ENCODE results near the gene CACNA2D3. TPM values are rescaled to one million over a fixed set of nuclear protein-coding genes. Genes with fewer than 3 reads are reported as not detected.

CACNA2D3 gene
- total RNA-seq, 1 donor from 2014 or later = 17.2 TPM

DNA sequence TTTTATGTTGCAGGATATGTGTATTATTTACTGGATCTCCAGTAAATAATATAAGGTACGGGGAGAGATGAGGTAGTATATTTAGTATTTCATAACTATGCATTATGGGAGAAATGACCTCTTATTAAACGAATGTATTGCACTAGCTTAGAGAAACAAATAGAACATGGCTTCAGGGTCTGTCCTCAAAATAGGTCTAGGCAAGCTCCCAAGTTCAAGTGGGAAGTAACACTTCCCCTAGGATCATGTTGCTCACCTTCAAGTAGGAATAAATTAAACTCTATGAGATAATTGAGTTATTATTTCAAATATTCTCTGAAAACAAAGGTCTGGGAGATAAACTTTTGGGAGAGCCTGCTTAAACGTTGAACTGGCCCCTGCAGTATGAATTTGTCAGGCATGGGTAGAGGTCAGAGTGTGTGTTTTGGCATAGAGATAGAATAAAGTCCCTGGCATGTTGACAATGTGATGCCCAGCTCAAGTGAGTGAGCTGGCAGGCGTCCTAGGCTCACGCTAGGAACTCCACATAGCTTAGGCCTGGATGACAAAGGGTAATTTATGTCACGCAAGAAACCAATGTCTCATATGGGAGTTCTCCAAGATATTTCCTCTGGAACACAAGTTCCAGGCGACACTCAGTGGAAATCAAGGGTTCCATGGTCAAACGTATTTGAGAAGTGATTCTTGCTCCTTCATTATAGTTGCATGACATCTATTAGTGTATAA, 236.8 kb downstream of the CACNA2D3 start:
- H3K4me1 ChIP-seq = peaks cover 27% of the 10 kb centered on the region
- TF ChIP-seq POLR2AphosphoS5 (IDR thresholded peaks at IDR 0.05; ENCODE audit: insufficient read depth in 1 of 2, low read depth in 1 of 2) (no peak), POLR2A (IDR thresholded peaks at IDR 0.05) (no peak)
- TF ChIP-seq, protein P1, sequence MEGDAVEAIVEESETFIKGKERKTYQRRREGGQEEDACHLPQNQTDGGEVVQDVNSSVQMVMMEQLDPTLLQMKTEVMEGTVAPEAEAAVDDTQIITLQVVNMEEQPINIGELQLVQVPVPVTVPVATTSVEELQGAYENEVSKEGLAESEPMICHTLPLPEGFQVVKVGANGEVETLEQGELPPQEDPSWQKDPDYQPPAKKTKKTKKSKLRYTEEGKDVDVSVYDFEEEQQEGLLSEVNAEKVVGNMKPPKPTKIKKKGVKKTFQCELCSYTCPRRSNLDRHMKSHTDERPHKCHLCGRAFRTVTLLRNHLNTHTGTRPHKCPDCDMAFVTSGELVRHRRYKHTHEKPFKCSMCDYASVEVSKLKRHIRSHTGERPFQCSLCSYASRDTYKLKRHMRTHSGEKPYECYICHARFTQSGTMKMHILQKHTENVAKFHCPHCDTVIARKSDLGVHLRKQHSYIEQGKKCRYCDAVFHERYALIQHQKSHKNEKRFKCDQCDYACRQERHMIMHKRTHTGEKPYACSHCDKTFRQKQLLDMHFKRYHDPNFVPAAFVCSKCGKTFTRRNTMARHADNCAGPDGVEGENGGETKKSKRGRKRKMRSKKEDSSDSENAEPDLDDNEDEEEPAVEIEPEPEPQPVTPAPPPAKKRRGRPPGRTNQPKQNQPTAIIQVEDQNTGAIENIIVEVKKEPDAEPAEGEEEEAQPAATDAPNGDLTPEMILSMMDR (IDR thresholded peaks at IDR 0.05) = no peak
- peak in 1 of 2 donors; percentile 34 for DNase-seq (ENCODE audit: extremely low spot score in 2 of 2)
- no peaks in the 10 kb centered on the region for H3K27me3 ChIP-seq
- intact Hi-C loops (cut with DNase I) = no loop called here
- H3K4me3 ChIP-seq = no peak overlapping the region
- H3K36me3 ChIP-seq = no peaks in the 10 kb centered on the region
- H3K27ac ChIP-seq = no peak overlapping the region
- no peaks in the 10 kb centered on the region for H3K9me3 ChIP-seq

DNA sequence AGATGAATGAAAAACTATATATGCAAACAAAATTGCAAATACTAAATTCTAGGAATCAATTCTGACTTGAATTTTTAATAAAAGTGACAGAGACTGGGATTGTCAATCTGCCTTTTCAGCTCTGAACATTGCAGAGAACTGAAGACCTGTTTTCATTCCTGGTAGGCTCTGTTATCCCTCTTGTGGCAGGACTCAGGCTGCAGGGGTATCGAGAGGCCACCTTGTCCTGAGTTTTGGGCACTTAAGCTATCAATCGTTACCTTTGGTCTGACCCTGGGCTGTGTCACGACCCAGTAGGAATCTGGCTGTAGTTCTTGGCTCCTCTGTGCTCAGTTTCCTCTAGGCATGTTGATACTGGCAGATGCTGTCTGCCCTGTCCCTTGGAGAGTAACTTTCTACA, 238.0 kb downstream of the CACNA2D3 start:
- intact Hi-C loops (cut with DNase I) = no loop called here
- no peaks in the 10 kb centered on the region for H3K9me3 ChIP-seq
- peak in 1 of 2 donors; percentile 71 for DNase-seq (ENCODE audit: extremely low spot score in 2 of 2)
- H3K4me1 ChIP-seq = peaks cover 27% of the 10 kb centered on the region
- H3K27me3 ChIP-seq = no peaks in the 10 kb centered on the region
- H3K27ac ChIP-seq = no peak overlapping the region
- no peak for TF ChIP-seq POLR2AphosphoS5 (IDR thresholded peaks at IDR 0.05; ENCODE audit: insufficient read depth in 1 of 2, low read depth in 1 of 2)
- H3K36me3 ChIP-seq = no peaks in the 10 kb centered on the region
- no peak overlapping the region for H3K4me3 ChIP-seq

DNA sequence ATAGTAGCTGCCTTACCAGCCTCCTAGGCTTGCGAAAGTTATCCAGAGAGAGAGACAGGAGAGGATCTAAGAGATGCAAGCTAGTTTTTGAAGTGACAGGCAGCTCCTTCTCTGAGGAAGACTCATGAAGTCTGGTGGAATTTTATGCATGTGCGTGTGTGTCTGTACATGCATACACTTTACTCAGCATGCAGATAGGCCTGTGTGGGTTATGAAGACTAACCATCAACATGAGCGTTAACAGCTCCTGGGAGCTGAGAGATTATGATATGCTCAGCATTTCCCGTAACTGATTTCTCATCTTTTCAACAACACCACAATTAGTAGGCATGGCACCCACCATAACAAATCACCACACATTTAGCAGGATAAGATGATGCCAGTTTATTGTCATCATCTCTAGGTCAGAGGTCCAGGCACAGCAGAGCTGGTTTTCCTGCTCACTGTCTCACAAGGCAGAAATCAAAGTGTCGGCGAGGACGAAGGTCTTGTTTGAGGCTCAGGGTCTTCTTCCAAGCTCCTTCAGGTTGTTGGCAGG, 239.5 kb downstream of the CACNA2D3 start:
- DNase-seq (ENCODE audit: extremely low spot score in 2 of 2) = peak in 1 of 2 donors; percentile 49
- TF ChIP-seq POLR2A (IDR thresholded peaks at IDR 0.05) (no peak), POLR2AphosphoS5 (IDR thresholded peaks at IDR 0.05; ENCODE audit: insufficient read depth in 1 of 2, low read depth in 1 of 2) (no peak)
- TF ChIP-seq, protein P1 (IDR thresholded peaks at IDR 0.05) = no peak
- Histone ChIP-seq H3K36me3 (no peaks in the 10 kb centered on the region), H3K27me3 (no peaks in the 10 kb centered on the region), H3K9me3 (no peaks in the 10 kb centered on the region), H3K27ac (no peak overlapping the region), H3K4me3 (no peak overlapping the region), H3K4me1 (peaks cover 16% of the 10 kb centered on the region)
- intact Hi-C loops (cut with DNase I) = no loop called here

DNA sequence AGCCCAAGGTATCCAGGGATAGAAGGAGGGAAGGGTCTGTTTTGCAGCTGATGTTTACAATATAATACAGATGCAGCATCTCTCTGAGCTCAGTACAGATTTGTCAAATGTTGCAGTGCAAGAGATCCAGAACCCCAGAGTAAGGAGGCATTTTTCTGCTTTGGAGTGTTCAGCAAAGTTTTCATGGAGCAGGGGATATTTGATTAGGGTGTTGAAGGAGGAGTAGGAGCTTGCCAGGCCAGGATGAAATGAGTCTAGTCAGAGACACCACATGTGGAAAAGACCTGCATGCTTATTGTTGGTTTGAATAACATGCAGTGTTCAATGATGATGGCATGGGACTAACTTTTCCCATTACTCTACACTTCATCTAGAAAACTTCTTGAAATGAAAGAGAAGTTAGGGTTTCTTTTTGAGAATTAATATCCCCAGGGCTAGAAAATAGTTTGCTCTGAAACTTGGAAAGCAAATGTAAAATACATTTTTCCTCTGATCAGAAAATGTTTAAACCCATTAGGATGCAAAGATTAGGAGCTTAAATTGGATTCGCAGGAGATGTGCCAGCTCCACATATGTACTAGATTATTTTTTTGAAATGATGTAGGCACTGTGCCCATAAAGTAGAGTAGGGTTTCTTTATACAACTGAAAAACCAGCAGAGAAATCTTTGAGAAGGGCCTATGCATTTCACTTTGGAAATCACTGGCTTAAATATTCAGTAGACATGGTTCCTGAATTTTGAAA, 243.8 kb downstream of the CACNA2D3 start:
- TF ChIP-seq, protein P1 (IDR thresholded peaks at IDR 0.05) = no peak
- TF ChIP-seq POLR2A (IDR thresholded peaks at IDR 0.05) (no peak), POLR2AphosphoS5 (IDR thresholded peaks at IDR 0.05; ENCODE audit: insufficient read depth in 1 of 2, low read depth in 1 of 2) (no peak)
- DNase-seq (ENCODE audit: extremely low spot score in 2 of 2) = no peak
- Histone ChIP-seq H3K36me3 (no peaks in the 10 kb centered on the region), H3K27me3 (no peaks in the 10 kb centered on the region), H3K9me3 (no peaks in the 10 kb centered on the region), H3K4me1 (no peaks in the 10 kb centered on the region), H3K27ac (no peak overlapping the region), H3K4me3 (no peak overlapping the region)
- intact Hi-C loops (cut with DNase I) = no loop called here

DNA sequence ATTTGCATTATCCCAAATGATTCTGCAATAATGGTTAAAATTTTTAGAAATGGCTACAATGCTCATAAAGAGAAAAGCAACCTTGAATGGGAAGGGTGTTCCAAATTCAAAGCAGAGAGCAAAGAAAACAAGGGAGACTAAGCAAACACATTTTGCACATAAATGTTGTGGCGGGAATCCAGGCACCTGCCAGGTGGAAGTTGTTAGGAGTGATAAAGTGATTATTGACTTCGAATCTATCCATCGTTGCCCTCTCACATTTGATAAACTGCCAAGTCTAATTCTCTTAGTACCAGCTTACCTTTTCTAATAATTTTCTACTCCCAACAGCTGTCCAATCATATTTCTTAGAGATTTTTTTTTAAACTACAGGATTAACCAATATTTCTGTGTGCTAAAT, 244.5 kb downstream of the CACNA2D3 start:
- intact Hi-C loops (cut with DNase I) = no loop called here
- H3K4me3 ChIP-seq = no peak overlapping the region
- TF ChIP-seq POLR2AphosphoS5 (IDR thresholded peaks at IDR 0.05; ENCODE audit: insufficient read depth in 1 of 2, low read depth in 1 of 2) (no peak), POLR2A (IDR thresholded peaks at IDR 0.05) (no peak)
- TF ChIP-seq, protein P1 (IDR thresholded peaks at IDR 0.05) = no peak
- no peak for DNase-seq (ENCODE audit: extremely low spot score in 2 of 2)
- no peaks in the 10 kb centered on the region for H3K36me3 ChIP-seq
- no peaks in the 10 kb centered on the region for H3K4me1 ChIP-seq
- H3K9me3 ChIP-seq = no peaks in the 10 kb centered on the region
- H3K27ac ChIP-seq = no peak overlapping the region
- H3K27me3 ChIP-seq = no peaks in the 10 kb centered on the region
